Eye (tissue), 1 donor: ENCODE results near the gene PRKAB2.
"Not testable (repeated sequence)": the region's sequence is repeated elsewhere in the genome, so short reads cannot be mapped to it uniquely, and the experiment has no call there.

Source experiments
- DNase-seq: peaks from one replicate; pipeline ENCODE4 v3.0.0-alpha.2; 2015

The PRKAB2 gene

GRCh38 chr1:147109041-147109440 is 63.2 kb downstream of the PRKAB2 start:
- no peak for DNase-seq

- not testable (repeated sequence) for DNase-seq
These were observed 65.8 kb downstream of the PRKAB2 start for GRCh38 chr1:147106407-147106881.

GRCh38 chr1:147105909-147106308 is 66.4 kb downstream of the PRKAB2 start:
- DNase-seq = no peak
